Endothelial cell of umbilical vein (primary cell): ENCODE data around the gene OSBPL9.

Experiments used
- EZH2 ChIP-seq: IDR thresholded peaks from 2 replicates; pipeline ENCODE4 v1.6.1; 2012; ENCODE audit warnings: borderline replicate concordance, low read depth, mild to moderate bottlenecking, moderate library complexity, low read length, inconsistent platforms; ENCODE audit not compliant: severe bottlenecking
- FOS ChIP-seq: IDR thresholded peaks from 2 replicates; pipeline ENCODE4 v1.6.1; 2011; ENCODE audit warnings: mild to moderate bottlenecking, low read length, moderate library complexity, borderline replicate concordance; ENCODE audit not compliant: insufficient read depth
- JUN ChIP-seq: IDR thresholded peaks from 2 replicates; pipeline ENCODE4 v1.6.1; 2011; ENCODE audit warnings: borderline replicate concordance, low read depth; ENCODE audit not compliant: insufficient read length, insufficient read depth
- MYC ChIP-seq: IDR thresholded peaks from one replicate; pipeline ENCODE4 v1.6.1; 2011; ENCODE audit warnings: mild to moderate bottlenecking, low read depth, low read length
- POLR2A ChIP-seq: IDR thresholded peaks from 2 replicates; pipeline ENCODE4 v1.6.1; 2012; ENCODE audit warnings: low read depth, mild to moderate bottlenecking, control low read depth, low read length
- POLR2AphosphoS5 ChIP-seq: IDR thresholded peaks from 2 replicates; pipeline ENCODE4 v1.6.1; 2012; ENCODE audit warnings: low read depth, mild to moderate bottlenecking, control low read depth, low read length, moderate library complexity; ENCODE audit not compliant: insufficient read depth
- TF ChIP-seq, protein P1 (sequence below), 2 donors: IDR thresholded peaks; 1 replicate in 1 of 2; 2 replicates in 1 of 2; pipeline ENCODE4 v1.5.1; 2011; ENCODE audit warnings: low read length in 2 of 2, mild to moderate bottlenecking in 2 of 2, moderate library complexity in 2 of 2, control low read depth in 1 of 2, inconsistent platforms in 1 of 2, low read depth in 1 of 2; ENCODE audit not compliant: insufficient read depth in 1 of 2; ENCODE audit errors: extremely low read depth in 1 of 2
- TF ChIP-seq, protein P2 (sequence below): IDR thresholded peaks from 2 replicates; pipeline ENCODE4 v1.6.1; 2011; ENCODE audit not compliant: insufficient read depth, insufficient read length

DNA sequence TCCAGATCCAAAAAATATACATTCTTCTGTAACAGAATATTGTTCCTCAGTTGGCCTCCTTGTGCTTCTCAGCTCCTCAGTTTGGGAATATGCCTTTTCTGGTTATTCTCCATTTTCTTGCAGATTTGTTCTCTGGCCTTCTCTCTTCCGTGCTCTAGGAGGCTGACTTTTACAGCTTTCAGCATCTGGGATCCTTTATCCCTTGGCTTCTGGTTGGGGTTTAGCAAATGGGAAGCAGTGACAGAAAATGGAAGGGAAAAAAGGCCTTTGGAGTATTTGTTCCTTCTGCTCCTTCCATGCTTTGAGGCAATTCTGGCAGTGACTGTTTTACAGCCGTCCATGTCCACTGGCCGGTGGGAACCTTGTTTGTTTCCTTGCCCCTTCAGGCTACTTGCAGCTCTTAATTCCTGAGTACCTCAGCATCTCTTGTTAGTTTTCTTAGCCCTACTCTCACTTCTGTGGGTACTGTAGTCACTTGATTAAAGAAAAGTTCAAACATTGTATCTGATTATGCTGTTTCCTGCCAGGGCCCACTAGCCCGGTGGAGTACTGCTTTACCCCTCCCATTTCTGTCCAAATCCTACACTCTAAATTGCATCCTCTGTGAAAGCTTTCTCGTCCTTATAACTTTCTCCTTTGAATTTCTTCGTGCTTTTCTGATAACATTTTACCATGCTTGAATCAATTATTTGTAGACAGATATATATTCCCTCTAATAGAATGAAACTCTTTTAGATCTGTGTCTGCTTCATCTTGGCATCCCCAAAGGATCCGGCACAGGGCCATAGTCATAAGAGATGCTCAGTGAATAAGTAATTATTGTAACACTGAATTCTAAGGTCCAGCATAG is 118.2 kb downstream of the OSBPL9 start:
- TF ChIP-seq POLR2AphosphoS5 (no peak), POLR2A (no peak), EZH2 (no peak), MYC (no peak), JUN (no peak), FOS (no peak)
- TF ChIP-seq, protein P1, sequence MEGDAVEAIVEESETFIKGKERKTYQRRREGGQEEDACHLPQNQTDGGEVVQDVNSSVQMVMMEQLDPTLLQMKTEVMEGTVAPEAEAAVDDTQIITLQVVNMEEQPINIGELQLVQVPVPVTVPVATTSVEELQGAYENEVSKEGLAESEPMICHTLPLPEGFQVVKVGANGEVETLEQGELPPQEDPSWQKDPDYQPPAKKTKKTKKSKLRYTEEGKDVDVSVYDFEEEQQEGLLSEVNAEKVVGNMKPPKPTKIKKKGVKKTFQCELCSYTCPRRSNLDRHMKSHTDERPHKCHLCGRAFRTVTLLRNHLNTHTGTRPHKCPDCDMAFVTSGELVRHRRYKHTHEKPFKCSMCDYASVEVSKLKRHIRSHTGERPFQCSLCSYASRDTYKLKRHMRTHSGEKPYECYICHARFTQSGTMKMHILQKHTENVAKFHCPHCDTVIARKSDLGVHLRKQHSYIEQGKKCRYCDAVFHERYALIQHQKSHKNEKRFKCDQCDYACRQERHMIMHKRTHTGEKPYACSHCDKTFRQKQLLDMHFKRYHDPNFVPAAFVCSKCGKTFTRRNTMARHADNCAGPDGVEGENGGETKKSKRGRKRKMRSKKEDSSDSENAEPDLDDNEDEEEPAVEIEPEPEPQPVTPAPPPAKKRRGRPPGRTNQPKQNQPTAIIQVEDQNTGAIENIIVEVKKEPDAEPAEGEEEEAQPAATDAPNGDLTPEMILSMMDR (IDR thresholded peaks at IDR 0.05; ENCODE audit: extremely low read depth in 1 of 2, insufficient read depth in 1 of 2, low read depth in 1 of 2, low read length in 2 of 2), result no peak
- TF ChIP-seq, protein P2, sequence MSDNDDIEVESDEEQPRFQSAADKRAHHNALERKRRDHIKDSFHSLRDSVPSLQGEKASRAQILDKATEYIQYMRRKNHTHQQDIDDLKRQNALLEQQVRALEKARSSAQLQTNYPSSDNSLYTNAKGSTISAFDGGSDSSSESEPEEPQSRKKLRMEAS, result no peak
